ENCODE measurements around the gene ERLIN1.

ERLIN1 gene

DNA sequence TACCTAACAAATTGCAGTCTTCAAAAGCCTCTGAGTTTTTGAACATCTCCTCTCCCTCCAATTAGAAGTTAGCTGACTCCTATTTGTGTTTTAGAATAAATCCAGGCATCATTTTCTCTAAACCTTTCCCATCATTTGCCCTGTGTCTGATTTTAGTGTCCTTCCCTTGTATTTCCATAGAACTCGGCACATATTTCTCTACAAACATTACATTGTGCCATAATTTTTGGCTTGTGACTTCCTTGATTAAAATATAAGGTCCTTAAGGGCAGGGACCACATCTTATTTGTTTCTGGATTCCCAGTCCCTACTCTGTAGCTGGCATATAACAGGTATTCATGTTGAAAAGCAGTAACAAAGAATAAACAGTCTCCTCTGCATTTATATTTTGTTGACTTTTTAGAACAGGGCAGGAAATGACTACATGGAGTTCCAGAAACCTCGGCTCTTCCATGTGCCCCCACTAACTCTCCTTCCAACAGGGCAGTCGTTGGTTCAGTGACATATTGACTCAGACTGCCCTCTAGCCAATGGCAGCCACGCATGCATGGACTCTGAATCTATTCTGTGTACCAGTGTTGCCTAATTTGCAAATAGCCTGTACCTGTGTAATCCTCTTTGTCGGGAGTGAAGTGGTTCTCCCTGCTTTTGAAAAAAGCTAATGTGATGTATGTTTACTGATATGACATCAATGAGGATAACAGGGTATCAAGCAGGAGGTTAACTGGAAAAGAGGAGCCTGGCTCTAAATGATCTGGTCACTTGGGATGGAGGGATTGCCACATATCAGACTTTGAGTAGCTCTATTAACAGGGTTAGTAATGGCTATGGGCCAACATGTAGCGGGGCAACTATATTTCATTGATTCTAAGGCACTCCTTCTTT is 84.4 kb downstream of the ERLIN1 start:
- Mint-ChIP-seq H3K36me3 (ENCODE audit: low read depth) (no peaks in the 10 kb centered on the region), H3K4me3 (no peak overlapping the region), H3K27ac (no peak overlapping the region), H3K9me3 (peaks cover 8% of the 10 kb centered on the region), H3K27me3 (peaks cover 38% of the 10 kb centered on the region), H3K4me1 (ENCODE audit: low read depth) (no peaks in the 10 kb centered on the region)

DNA sequence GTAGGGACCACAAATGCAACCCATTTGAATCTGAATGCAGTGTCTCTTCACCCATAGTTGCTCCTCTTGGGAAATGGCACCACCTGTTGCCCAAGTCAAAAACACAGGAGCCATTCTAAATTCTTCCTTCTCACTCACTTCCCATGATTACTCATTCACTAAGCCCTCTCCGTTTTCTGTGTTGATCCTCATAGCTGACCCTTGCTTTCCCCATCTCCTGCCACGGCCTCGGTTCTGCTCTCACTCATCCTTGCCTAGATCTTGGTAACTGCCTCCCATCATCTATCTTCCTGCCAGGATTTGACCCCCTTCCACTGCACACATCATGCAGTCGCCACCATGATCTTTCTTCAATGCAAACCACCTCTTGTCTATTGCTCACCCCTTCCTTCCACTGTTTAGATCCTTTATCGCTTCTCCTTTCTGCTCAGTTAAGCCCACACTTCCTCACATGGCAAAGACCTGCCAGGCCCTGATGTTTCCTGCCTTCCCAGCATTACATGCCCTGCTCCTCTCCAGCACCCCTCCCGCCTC is 85.1 kb downstream of the ERLIN1 start:
- Mint-ChIP-seq H3K36me3 (ENCODE audit: low read depth) (no peaks in the 10 kb centered on the region), H3K27ac (no peak overlapping the region), H3K4me3 (no peak overlapping the region), H3K9me3 (peaks cover 8% of the 10 kb centered on the region), H3K27me3 (peaks cover 40% of the 10 kb centered on the region), H3K4me1 (ENCODE audit: low read depth) (no peaks in the 10 kb centered on the region)

Data from stimulated activated naive CD8-positive, alpha-beta T cell treated with anti-CD3 and anti-CD28 coated beads, Interleukin-15, Interleukin-2, amounts not matched to agents 100 ng/mL and 50 ng/mL, for 24 hours (primary cell).